Liver (tissue), 3 donors: ENCODE data around the gene TCAP.

Source experiments
- CTCF ChIP-seq: fragments of 150-350 bp; IDR thresholded peaks from 2 replicates; pipeline ENCODE4 v1.5.1; 2017; ENCODE audit warnings: improper control_type of control experiment, low read depth, low read length; ENCODE audit not compliant: missing input control
- EGR1 ChIP-seq, 2 donors: IDR thresholded peaks; 2 replicates each; pipeline ENCODE4 v1.6.1; 2016 to 2018; ENCODE audit warnings: antibody characterized with exemption in 2 of 2, low read depth in 2 of 2
- FOXA1 ChIP-seq: IDR thresholded peaks from 2 replicates; pipeline ENCODE4 v1.6.1; 2016; ENCODE audit warnings: antibody characterized with exemption
- FOXA2 ChIP-seq: IDR thresholded peaks from 2 replicates; pipeline ENCODE4 v1.6.1; 2016; ENCODE audit warnings: antibody characterized with exemption
- HNF4G ChIP-seq: IDR thresholded peaks from 2 replicates; pipeline ENCODE4 v1.6.1; 2016; ENCODE audit warnings: antibody characterized with exemption
- RAD21 ChIP-seq, 2 donors: IDR thresholded peaks; 2 replicates each; pipeline ENCODE4 v1.6.1; 2016; ENCODE audit warnings: antibody characterized with exemption in 2 of 2, mild to moderate bottlenecking in 2 of 2
- RXRA ChIP-seq, 2 donors: IDR thresholded peaks; 2 replicates each; pipeline ENCODE4 v1.6.1; 2017 to 2018; ENCODE audit warnings: antibody characterized with exemption in 2 of 2, mild to moderate bottlenecking in 1 of 2
- SP1 ChIP-seq: IDR thresholded peaks from 2 replicates; pipeline ENCODE4 v1.6.1; 2018; ENCODE audit warnings: antibody characterized with exemption, mild to moderate bottlenecking
- YY1 ChIP-seq: IDR thresholded peaks from 2 replicates; pipeline ENCODE4 v1.6.1; 2016; ENCODE audit warnings: antibody characterized with exemption, mild to moderate bottlenecking
- ZBTB33 ChIP-seq: IDR thresholded peaks from 2 replicates; pipeline ENCODE4 v1.6.1; 2016; ENCODE audit warnings: antibody characterized with exemption
- TF ChIP-seq, protein P1 (sequence below): IDR thresholded peaks from 2 replicates; pipeline ENCODE4 v1.6.1; 2016; ENCODE audit warnings: antibody characterized with exemption, mild to moderate bottlenecking
- TF ChIP-seq, protein P2 (sequence below): IDR thresholded peaks from 2 replicates; pipeline ENCODE4 v1.6.1; 2016; ENCODE audit warnings: antibody characterized with exemption
- donor health status: healthy.
- donor health status: healthy.

GRCh38 chr17:39673335-39674081, 8.4 kb downstream of the TCAP start:
- TF ChIP-seq HNF4G (no peak), RXRA (IDR thresholded peaks at IDR 0.05) (no peak), CTCF (no peak), ZBTB33 (no peak), EGR1 (IDR thresholded peaks at IDR 0.05; ENCODE audit: low read depth in 2 of 2) (no peak), YY1 (no peak), FOXA2 (no peak), SP1 (no peak), RAD21 (IDR thresholded peaks at IDR 0.05) (no peak), FOXA1 (no peak)
- TF ChIP-seq, protein P1, sequence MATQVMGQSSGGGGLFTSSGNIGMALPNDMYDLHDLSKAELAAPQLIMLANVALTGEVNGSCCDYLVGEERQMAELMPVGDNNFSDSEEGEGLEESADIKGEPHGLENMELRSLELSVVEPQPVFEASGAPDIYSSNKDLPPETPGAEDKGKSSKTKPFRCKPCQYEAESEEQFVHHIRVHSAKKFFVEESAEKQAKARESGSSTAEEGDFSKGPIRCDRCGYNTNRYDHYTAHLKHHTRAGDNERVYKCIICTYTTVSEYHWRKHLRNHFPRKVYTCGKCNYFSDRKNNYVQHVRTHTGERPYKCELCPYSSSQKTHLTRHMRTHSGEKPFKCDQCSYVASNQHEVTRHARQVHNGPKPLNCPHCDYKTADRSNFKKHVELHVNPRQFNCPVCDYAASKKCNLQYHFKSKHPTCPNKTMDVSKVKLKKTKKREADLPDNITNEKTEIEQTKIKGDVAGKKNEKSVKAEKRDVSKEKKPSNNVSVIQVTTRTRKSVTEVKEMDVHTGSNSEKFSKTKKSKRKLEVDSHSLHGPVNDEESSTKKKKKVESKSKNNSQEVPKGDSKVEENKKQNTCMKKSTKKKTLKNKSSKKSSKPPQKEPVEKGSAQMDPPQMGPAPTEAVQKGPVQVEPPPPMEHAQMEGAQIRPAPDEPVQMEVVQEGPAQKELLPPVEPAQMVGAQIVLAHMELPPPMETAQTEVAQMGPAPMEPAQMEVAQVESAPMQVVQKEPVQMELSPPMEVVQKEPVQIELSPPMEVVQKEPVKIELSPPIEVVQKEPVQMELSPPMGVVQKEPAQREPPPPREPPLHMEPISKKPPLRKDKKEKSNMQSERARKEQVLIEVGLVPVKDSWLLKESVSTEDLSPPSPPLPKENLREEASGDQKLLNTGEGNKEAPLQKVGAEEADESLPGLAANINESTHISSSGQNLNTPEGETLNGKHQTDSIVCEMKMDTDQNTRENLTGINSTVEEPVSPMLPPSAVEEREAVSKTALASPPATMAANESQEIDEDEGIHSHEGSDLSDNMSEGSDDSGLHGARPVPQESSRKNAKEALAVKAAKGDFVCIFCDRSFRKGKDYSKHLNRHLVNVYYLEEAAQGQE, result no peak
- TF ChIP-seq, protein P2, sequence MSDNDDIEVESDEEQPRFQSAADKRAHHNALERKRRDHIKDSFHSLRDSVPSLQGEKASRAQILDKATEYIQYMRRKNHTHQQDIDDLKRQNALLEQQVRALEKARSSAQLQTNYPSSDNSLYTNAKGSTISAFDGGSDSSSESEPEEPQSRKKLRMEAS, result no peak
